ENCODE measurements around the gene FAM174A. TPM values are rescaled to one million over a fixed set of nuclear protein-coding genes. Genes with fewer than 3 reads are reported as not detected.

The FAM174A gene
- total and polyA plus RNA-seq, 2 experiments from 2014 or later = 37.6 to 37.7 TPM

GRCh38 chr5:100609594-100609993 is 74.4 kb downstream of the FAM174A start:
- H3K27ac ChIP-seq = no peak overlapping the region
- DNase-seq (ENCODE audit: low read depth in 1 of 2, low spot score in 1 of 2) = no peak
- TF ChIP-seq CTCF (IDR thresholded peaks at IDR 0.05; ENCODE audit: low read depth, low read length) = no peak
- no peaks in the 10 kb centered on the region for H3K36me3 ChIP-seq
- H3K9me3 ChIP-seq (ENCODE audit: low read depth) = no peaks in the 10 kb centered on the region
- H3K4me1 ChIP-seq (ENCODE audit: low read depth) = no peaks in the 10 kb centered on the region
- H3K27me3 ChIP-seq = no peaks in the 10 kb centered on the region
- H3K4me3 ChIP-seq = no peak overlapping the region

GRCh38 chr5:100614308-100614707 is 79.1 kb downstream of the FAM174A start:
- Histone ChIP-seq H3K27me3 (no peaks in the 10 kb centered on the region), H3K4me1 (ENCODE audit: low read depth) (no peaks in the 10 kb centered on the region), H3K27ac (no peak overlapping the region), H3K9me3 (ENCODE audit: low read depth) (no peaks in the 10 kb centered on the region), H3K4me3 (no peak overlapping the region), H3K36me3 (no peaks in the 10 kb centered on the region)
- DNase-seq (ENCODE audit: low read depth in 1 of 2, low spot score in 1 of 2) = no peak
- no peak for TF ChIP-seq CTCF (IDR thresholded peaks at IDR 0.05; ENCODE audit: low read depth, low read length)

GRCh38 chr5:100615362-100615761 is 80.2 kb downstream of the FAM174A start:
- H3K9me3 ChIP-seq (ENCODE audit: low read depth) = no peaks in the 10 kb centered on the region
- H3K36me3 ChIP-seq = no peaks in the 10 kb centered on the region
- H3K27ac ChIP-seq = no peak overlapping the region
- H3K27me3 ChIP-seq = no peaks in the 10 kb centered on the region
- no peak overlapping the region for H3K4me3 ChIP-seq
- no peak for TF ChIP-seq CTCF (IDR thresholded peaks at IDR 0.05; ENCODE audit: low read depth, low read length)
- no peaks in the 10 kb centered on the region for H3K4me1 ChIP-seq (ENCODE audit: low read depth)
- peak in 1 of 2 donors; percentile 15 for DNase-seq (ENCODE audit: low read depth in 1 of 2, low spot score in 1 of 2)

- no peak for TF ChIP-seq CTCF (IDR thresholded peaks at IDR 0.05; ENCODE audit: low read depth, low read length)
- no peak overlapping the region for H3K27ac ChIP-seq
- no peak overlapping the region for H3K4me3 ChIP-seq
- no peaks in the 10 kb centered on the region for H3K9me3 ChIP-seq (ENCODE audit: low read depth)
- no peaks in the 10 kb centered on the region for H3K27me3 ChIP-seq
- no peaks in the 10 kb centered on the region for H3K4me1 ChIP-seq (ENCODE audit: low read depth)
- DNase-seq (ENCODE audit: low read depth in 1 of 2, low spot score in 1 of 2) = no peak
- H3K36me3 ChIP-seq = no peaks in the 10 kb centered on the region
These were observed 81.1 kb downstream of the FAM174A start for GRCh38 chr5:100616291-100616690.

- H3K36me3 ChIP-seq = no peaks in the 10 kb centered on the region
- no peaks in the 10 kb centered on the region for H3K27me3 ChIP-seq
- H3K4me1 ChIP-seq (ENCODE audit: low read depth) = no peaks in the 10 kb centered on the region
- H3K9me3 ChIP-seq (ENCODE audit: low read depth) = no peaks in the 10 kb centered on the region
- no peak overlapping the region for H3K27ac ChIP-seq
- H3K4me3 ChIP-seq = no peak overlapping the region
- no peak for DNase-seq (ENCODE audit: low read depth in 1 of 2, low spot score in 1 of 2)
- no peak for TF ChIP-seq CTCF (IDR thresholded peaks at IDR 0.05; ENCODE audit: low read depth, low read length)
These were observed 81.8 kb downstream of the FAM174A start for GRCh38 chr5:100616981-100617380.

- Histone ChIP-seq H3K9me3 (ENCODE audit: low read depth) (no peaks in the 10 kb centered on the region), H3K27me3 (no peaks in the 10 kb centered on the region), H3K4me3 (no peak overlapping the region), H3K4me1 (ENCODE audit: low read depth) (no peaks in the 10 kb centered on the region), H3K27ac (no peak overlapping the region), H3K36me3 (no peaks in the 10 kb centered on the region)
- DNase-seq (ENCODE audit: low read depth in 1 of 2, low spot score in 1 of 2) = peak in 1 of 2 donors; percentile 71
- TF ChIP-seq CTCF (IDR thresholded peaks at IDR 0.05; ENCODE audit: low read depth, low read length) = peak; percentile 73
These were observed 88.5 kb downstream of the FAM174A start for GRCh38 chr5:100623719-100624118.
